ENCODE results near the gene LRRC36.

GRCh38 chr16:67336116-67336515, 9.5 kb downstream of the LRRC36 start:
- no peak for TF ChIP-seq MAX (IDR thresholded peaks at IDR 0.05; ENCODE audit: insufficient read depth, insufficient read length)
- TF ChIP-seq POLR2A (IDR thresholded peaks at IDR 0.05; ENCODE audit: low read depth, low read length) = no peak
- no peak for TF ChIP-seq CTCF (IDR thresholded peaks at IDR 0.05; ENCODE audit: extremely low read depth in 1 of 2, insufficient read depth in 1 of 2, low read depth in 1 of 2, low read length in 2 of 2)
- TF ChIP-seq JUN (IDR thresholded peaks at IDR 0.05; ENCODE audit: borderline replicate concordance, insufficient read depth, insufficient read length, low read depth) = no peak
- TF ChIP-seq POLR2AphosphoS5 (IDR thresholded peaks at IDR 0.05; ENCODE audit: insufficient read depth, low read depth, low read length) = no peak
- TF ChIP-seq EZH2 (IDR thresholded peaks at IDR 0.05; ENCODE audit: borderline replicate concordance, low read depth, low read length, severe bottlenecking) = no peak
- no peak for TF ChIP-seq FOS (IDR thresholded peaks at IDR 0.05; ENCODE audit: borderline replicate concordance, insufficient read depth, low read length)
- TF ChIP-seq GATA2 (IDR thresholded peaks at IDR 0.05; ENCODE audit: insufficient read depth, insufficient read length, low read depth, low read length) = no peak
- TF ChIP-seq MYC (IDR thresholded peaks at IDR 0.05; ENCODE audit: low read depth, low read length) = no peak
